HL-60 (cell line): Measurements from ENCODE around the gene BCAS3.

ENCODE experiments used
- GABPA ChIP-seq: IDR thresholded peaks from 2 replicates; pipeline ENCODE4 v1.6.1; 2012; ENCODE audit warnings: low read depth
- POLR2AphosphoS5 ChIP-seq: IDR thresholded peaks from 2 replicates; pipeline ENCODE4 v1.6.1; 2012; ENCODE audit warnings: low read depth
- SPI1 ChIP-seq: IDR thresholded peaks from 2 replicates; pipeline ENCODE4 v1.6.1; 2012; ENCODE audit warnings: low read depth, mild to moderate bottlenecking, borderline replicate concordance
- TF ChIP-seq, protein P1 (sequence below): IDR thresholded peaks from one replicate; pipeline ENCODE4 v1.5.1; 2011; ENCODE audit warnings: low read length, control low read depth, inconsistent platforms; ENCODE audit not compliant: insufficient read depth
- TF ChIP-seq, protein P2 (sequence below): IDR thresholded peaks from 2 replicates; pipeline ENCODE4 v1.6.1; 2012; ENCODE audit warnings: low read depth; ENCODE audit not compliant: insufficient replicate concordance

GRCh38 chr17:60738287-60738686 lies 60.6 kb downstream of the BCAS3 start:
- no peak for TF ChIP-seq POLR2AphosphoS5
- TF ChIP-seq, protein P1, sequence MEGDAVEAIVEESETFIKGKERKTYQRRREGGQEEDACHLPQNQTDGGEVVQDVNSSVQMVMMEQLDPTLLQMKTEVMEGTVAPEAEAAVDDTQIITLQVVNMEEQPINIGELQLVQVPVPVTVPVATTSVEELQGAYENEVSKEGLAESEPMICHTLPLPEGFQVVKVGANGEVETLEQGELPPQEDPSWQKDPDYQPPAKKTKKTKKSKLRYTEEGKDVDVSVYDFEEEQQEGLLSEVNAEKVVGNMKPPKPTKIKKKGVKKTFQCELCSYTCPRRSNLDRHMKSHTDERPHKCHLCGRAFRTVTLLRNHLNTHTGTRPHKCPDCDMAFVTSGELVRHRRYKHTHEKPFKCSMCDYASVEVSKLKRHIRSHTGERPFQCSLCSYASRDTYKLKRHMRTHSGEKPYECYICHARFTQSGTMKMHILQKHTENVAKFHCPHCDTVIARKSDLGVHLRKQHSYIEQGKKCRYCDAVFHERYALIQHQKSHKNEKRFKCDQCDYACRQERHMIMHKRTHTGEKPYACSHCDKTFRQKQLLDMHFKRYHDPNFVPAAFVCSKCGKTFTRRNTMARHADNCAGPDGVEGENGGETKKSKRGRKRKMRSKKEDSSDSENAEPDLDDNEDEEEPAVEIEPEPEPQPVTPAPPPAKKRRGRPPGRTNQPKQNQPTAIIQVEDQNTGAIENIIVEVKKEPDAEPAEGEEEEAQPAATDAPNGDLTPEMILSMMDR = no peak
- TF ChIP-seq, protein P2, sequence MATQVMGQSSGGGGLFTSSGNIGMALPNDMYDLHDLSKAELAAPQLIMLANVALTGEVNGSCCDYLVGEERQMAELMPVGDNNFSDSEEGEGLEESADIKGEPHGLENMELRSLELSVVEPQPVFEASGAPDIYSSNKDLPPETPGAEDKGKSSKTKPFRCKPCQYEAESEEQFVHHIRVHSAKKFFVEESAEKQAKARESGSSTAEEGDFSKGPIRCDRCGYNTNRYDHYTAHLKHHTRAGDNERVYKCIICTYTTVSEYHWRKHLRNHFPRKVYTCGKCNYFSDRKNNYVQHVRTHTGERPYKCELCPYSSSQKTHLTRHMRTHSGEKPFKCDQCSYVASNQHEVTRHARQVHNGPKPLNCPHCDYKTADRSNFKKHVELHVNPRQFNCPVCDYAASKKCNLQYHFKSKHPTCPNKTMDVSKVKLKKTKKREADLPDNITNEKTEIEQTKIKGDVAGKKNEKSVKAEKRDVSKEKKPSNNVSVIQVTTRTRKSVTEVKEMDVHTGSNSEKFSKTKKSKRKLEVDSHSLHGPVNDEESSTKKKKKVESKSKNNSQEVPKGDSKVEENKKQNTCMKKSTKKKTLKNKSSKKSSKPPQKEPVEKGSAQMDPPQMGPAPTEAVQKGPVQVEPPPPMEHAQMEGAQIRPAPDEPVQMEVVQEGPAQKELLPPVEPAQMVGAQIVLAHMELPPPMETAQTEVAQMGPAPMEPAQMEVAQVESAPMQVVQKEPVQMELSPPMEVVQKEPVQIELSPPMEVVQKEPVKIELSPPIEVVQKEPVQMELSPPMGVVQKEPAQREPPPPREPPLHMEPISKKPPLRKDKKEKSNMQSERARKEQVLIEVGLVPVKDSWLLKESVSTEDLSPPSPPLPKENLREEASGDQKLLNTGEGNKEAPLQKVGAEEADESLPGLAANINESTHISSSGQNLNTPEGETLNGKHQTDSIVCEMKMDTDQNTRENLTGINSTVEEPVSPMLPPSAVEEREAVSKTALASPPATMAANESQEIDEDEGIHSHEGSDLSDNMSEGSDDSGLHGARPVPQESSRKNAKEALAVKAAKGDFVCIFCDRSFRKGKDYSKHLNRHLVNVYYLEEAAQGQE = no peak
- TF ChIP-seq SPI1 = no peak
- no peak for TF ChIP-seq GABPA
